AG04450 (cell line): ENCODE results near the gene RPL31. TPM values are rescaled to one million over a fixed set of nuclear protein-coding genes. Genes with fewer than 3 reads are reported as not detected.

Experiments
- CTCF ChIA-PET: fragments of 300-600, 350-600 bp; formaldehyde crosslinking; extraction: SDS; loops from one replicate; lab custom pipeline; 2022; ENCODE audit warnings: antibody characterized with exemption, inconsistent platforms; lab: Charles Lee
- POLR2A ChIA-PET: fragments of 350-600 bp; formaldehyde crosslinking; extraction: SDS; loops from one replicate; lab custom pipeline; 2021; ENCODE audit warnings: antibody characterized with exemption, inconsistent platforms; lab: Yijun Ruan, JAX
- DNase-seq: peaks from one replicate; pipeline ENCODE4 v3.0.0-alpha.2; 2011; ENCODE audit warnings: low read depth, low spot score
- H3K27ac ChIP-seq: one replicate; pipeline ENCODE4 v1.5.1; 2012; ENCODE audit warnings: low read depth, low read length, control low read depth
- H3K27me3 ChIP-seq: one replicate; pipeline ENCODE4 v1.6.0; 2012; ENCODE audit warnings: low read length; ENCODE audit not compliant: control insufficient read depth, insufficient read depth
- H3K4me3 ChIP-seq: 2 replicates; pipeline ENCODE4 v1.5.1; 2011; ENCODE audit warnings: mild to moderate bottlenecking, low read depth, low read length, control low read depth
- H3K9me3 ChIP-seq: 2 replicates; pipeline ENCODE4 v1.5.1; 2012; ENCODE audit warnings: low read length; ENCODE audit not compliant: control insufficient read depth, insufficient read depth
- CTCF ChIP-seq: IDR thresholded peaks from 2 replicates; pipeline ENCODE4 v1.5.1; 2011; ENCODE audit warnings: low read depth, low read length, control low read depth, inconsistent platforms
- polyA plus RNA-seq: library from polyadenylated mRNA; depleted of rRNA; stranded (reverse); fragments of >200 nt; gene quantifications from 2 replicates; pipeline ENCODE4 v1.2.3, GENCODE V29; 2011

RPL31 gene
- polyA plus RNA-seq, 1 experiment = 2,534 TPM

- ChIA-PET POLR2A (no interaction called here), CTCF (interaction anchor here (1.3 kb wide), 1 partner anchor 237 kb away, joined by 3 read pairs; no protein-coding TSS in a partner anchor)
- H3K9me3 ChIP-seq = no peaks in the 10 kb centered on the region; the same call in 1 of the 2 replicates
- no peaks in the 10 kb centered on the region for H3K27me3 ChIP-seq
- no peak overlapping the region for H3K4me3 ChIP-seq
- no peak for DNase-seq
- TF ChIP-seq CTCF = no peak
- H3K27ac ChIP-seq = no peak overlapping the region
Observed at GRCh38 chr2:100967716-100968115, 34.4 kb upstream of the RPL31 start.

- no peak overlapping the region for H3K4me3 ChIP-seq
- no peaks in the 10 kb centered on the region for H3K27me3 ChIP-seq
- no peak for DNase-seq
- no peak for TF ChIP-seq CTCF
- H3K9me3 ChIP-seq = no peaks in the 10 kb centered on the region; the same call in 1 of the 2 replicates
- H3K27ac ChIP-seq = no peak overlapping the region
- ChIA-PET CTCF (no interaction called here), POLR2A (no interaction called here)
Observed at GRCh38 chr2:100968146-100969145, 33.6 kb upstream of the RPL31 start.

DNA sequence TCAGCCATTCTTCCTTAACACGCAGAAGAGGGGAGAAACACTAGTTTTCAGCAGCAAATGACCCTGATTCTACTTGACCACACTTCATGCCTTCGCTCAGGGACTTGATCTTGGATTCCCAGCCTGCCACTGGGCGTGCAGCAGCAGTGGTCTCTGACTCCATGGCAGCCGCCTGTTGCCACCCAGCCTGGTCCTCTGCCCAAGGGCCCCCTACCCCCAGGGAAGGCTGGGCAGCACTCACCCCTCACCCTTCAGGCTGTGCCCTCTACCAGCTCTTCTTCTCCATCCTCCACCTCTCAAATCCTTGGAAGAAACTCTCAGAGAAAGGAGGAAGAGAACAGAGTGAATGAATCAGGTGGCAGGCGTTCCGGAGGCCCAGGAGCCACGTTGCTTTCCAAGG is 32.1 kb upstream of the RPL31 start:
- TF ChIP-seq CTCF = no peak
- H3K27me3 ChIP-seq = no peaks in the 10 kb centered on the region
- no peak for DNase-seq
- H3K4me3 ChIP-seq = no peak overlapping the region
- no peaks in the 10 kb centered on the region; the same call in 1 of the 2 replicates for H3K9me3 ChIP-seq
- no peak overlapping the region for H3K27ac ChIP-seq
- CTCF ChIA-PET = no interaction called here
- POLR2A ChIA-PET = no interaction called here

GRCh38 chr2:100971221-100971620 is 30.9 kb upstream of the RPL31 start:
- TF ChIP-seq CTCF = no peak
- CTCF ChIA-PET = no interaction called here
- Histone ChIP-seq H3K27me3 (no peaks in the 10 kb centered on the region), H3K9me3 (no peaks in the 10 kb centered on the region; the same call in 1 of the 2 replicates), H3K27ac (no peak overlapping the region), H3K4me3 (no peak overlapping the region)
- POLR2A ChIA-PET = no interaction called here
- DNase-seq = no peak

- CTCF ChIA-PET = no interaction called here
Observed at GRCh38 chr2:100972452-100972851, 29.6 kb upstream of the RPL31 start.

More at GRCh38 chr2:100972452-100972851, 29.6 kb upstream of the RPL31 start:
- Histone ChIP-seq H3K9me3 (no peaks in the 10 kb centered on the region; the same call in 1 of the 2 replicates), H3K27ac (no peak overlapping the region), H3K27me3 (no peaks in the 10 kb centered on the region), H3K4me3 (no peak overlapping the region)
- no peak for DNase-seq
- POLR2A ChIA-PET = no interaction called here
- no peak for TF ChIP-seq CTCF
